ENCODE results near the gene HOPX.

The HOPX gene

DNA sequence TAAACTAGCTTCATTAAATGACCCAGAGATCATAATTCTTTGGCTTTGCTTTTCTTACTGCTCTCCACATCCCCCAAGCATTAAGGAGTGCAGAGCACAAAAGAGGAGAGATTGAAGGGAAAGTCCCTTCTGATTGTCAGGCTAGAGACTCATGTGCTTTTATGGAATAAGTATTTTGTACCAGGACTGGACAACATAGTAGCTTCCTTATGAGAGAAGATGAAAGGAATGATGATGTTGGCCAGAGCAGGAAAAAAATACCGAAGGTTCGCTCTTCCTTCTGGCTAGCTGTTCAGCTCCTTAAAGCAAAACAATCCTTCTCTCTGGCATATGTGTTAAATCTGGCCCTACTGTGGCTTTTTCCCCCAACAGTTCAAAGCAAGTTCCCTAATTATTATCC, 53.1 kb downstream of the HOPX start (continued):
- TF ChIP-seq, protein P1, sequence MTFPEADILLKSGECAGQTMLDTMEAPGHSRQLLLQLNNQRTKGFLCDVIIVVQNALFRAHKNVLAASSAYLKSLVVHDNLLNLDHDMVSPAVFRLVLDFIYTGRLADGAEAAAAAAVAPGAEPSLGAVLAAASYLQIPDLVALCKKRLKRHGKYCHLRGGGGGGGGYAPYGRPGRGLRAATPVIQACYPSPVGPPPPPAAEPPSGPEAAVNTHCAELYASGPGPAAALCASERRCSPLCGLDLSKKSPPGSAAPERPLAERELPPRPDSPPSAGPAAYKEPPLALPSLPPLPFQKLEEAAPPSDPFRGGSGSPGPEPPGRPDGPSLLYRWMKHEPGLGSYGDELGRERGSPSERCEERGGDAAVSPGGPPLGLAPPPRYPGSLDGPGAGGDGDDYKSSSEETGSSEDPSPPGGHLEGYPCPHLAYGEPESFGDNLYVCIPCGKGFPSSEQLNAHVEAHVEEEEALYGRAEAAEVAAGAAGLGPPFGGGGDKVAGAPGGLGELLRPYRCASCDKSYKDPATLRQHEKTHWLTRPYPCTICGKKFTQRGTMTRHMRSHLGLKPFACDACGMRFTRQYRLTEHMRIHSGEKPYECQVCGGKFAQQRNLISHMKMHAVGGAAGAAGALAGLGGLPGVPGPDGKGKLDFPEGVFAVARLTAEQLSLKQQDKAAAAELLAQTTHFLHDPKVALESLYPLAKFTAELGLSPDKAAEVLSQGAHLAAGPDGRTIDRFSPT (tag by site-specific recombination; IDR thresholded peaks at IDR 0.05) = no peak
- no peak for TF ChIP-seq ZNF37A (tag by site-specific recombination; IDR thresholded peaks at IDR 0.05)
- TF ChIP-seq REPIN1 (tag by site-specific recombination; IDR thresholded peaks at IDR 0.05; ENCODE audit: low read depth) = no peak
- no peak for TF ChIP-seq SCRT2 (tag by site-specific recombination; IDR thresholded peaks at IDR 0.05)

DNA sequence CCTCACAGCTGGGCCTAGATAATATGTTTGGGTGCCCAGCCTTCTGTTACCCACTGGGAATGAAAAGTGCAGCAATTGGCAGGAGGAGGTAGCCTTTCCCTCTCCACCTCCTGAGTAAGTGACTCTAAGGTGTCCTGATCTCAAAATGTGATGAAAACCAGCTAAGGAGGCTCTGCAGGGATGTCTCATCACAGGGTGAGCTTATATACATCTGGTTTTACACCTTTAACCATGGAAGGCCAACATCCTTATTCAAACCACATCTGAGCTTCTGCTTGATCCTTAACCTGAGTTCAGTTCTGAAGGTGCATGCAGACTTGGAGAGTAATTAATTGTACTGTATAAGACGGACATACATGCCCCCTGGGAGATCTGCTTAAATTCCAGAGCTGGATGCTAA, 53.7 kb downstream of the HOPX start:
- no peak overlapping the region for H3K4me3 ChIP-seq (ENCODE audit: low read depth, low read length)
- H3K27ac ChIP-seq (ENCODE audit: extremely low read depth, low read depth, low read length) = no peak overlapping the region
- H3K9me3 ChIP-seq (ENCODE audit: control insufficient read depth, insufficient read depth, low read depth, low read length) = no peaks in the 10 kb centered on the region
- no peaks in the 10 kb centered on the region for H3K36me3 ChIP-seq (ENCODE audit: control insufficient read depth in 2 of 2, insufficient read depth in 1 of 2, low read length in 2 of 2)
- H3K4me1 ChIP-seq (ENCODE audit: control insufficient read depth, insufficient read depth, low read length) = no peaks in the 10 kb centered on the region
- POLR2A ChIA-PET = no interaction called here
- TF ChIP-seq ZNF777 (tag by site-specific recombination; IDR thresholded peaks at IDR 0.05; ENCODE audit: borderline replicate concordance) (no peak), GLI2 (tag by site-specific recombination; IDR thresholded peaks at IDR 0.05; ENCODE audit: borderline replicate concordance, low read depth) (no peak), ZNF121 (tag by site-specific recombination; IDR thresholded peaks at IDR 0.05) (no peak), SP2 (tag by site-specific recombination; IDR thresholded peaks at IDR 0.05) (no peak), ZNF560 (tag by site-specific recombination; IDR thresholded peaks at IDR 0.05; ENCODE audit: borderline replicate concordance) (no peak), BCL11A (tag by site-specific recombination; IDR thresholded peaks at IDR 0.05; ENCODE audit: low read depth) (no peak), ZEB2 (tag by site-specific recombination; IDR thresholded peaks at IDR 0.05) (no peak), KLF7 (tag by site-specific recombination; IDR thresholded peaks at IDR 0.05; ENCODE audit: borderline replicate concordance) (no peak), MEIS1 (CRISPR knock-in tag; IDR thresholded peaks at IDR 0.05; ENCODE audit: borderline replicate concordance) (no peak), ZNF658 (tag by site-specific recombination; IDR thresholded peaks at IDR 0.05) (no peak), ZNF776 (tag by site-specific recombination; IDR thresholded peaks at IDR 0.05; ENCODE audit: borderline replicate concordance) (no peak), ZNF48 (tag by site-specific recombination; IDR thresholded peaks at IDR 0.05) (no peak), ZNF561 (tag by site-specific recombination; IDR thresholded peaks at IDR 0.05; ENCODE audit: borderline replicate concordance) (no peak)
- TF ChIP-seq, protein P2, sequence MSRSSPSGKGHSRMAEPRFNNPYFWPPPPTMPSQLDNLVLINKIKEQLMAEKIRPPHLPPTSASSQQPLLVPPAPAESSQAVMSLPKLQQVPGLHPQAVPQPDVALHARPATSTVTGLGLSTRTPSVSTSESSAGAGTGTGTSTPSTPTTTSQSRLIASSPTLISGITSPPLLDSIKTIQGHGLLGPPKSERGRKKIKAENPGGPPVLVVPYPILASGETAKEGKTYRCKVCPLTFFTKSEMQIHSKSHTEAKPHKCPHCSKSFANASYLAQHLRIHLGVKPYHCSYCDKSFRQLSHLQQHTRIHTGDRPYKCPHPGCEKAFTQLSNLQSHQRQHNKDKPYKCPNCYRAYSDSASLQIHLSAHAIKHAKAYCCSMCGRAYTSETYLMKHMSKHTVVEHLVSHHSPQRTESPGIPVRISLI (tag by site-specific recombination; IDR thresholded peaks at IDR 0.05) = no peak
- TF ChIP-seq, protein P3, sequence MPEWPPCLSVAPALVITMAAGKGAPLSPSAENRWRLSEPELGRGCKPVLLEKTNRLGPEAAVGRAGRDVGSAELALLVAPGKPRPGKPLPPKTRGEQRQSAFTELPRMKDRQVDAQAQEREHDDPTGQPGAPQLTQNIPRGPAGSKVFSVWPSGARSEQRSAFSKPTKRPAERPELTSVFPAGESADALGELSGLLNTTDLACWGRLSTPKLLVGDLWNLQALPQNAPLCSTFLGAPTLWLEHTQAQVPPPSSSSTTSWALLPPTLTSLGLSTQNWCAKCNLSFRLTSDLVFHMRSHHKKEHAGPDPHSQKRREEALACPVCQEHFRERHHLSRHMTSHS (tag by site-specific recombination; IDR thresholded peaks at IDR 0.05) = no peak
- TF ChIP-seq, protein P4, sequence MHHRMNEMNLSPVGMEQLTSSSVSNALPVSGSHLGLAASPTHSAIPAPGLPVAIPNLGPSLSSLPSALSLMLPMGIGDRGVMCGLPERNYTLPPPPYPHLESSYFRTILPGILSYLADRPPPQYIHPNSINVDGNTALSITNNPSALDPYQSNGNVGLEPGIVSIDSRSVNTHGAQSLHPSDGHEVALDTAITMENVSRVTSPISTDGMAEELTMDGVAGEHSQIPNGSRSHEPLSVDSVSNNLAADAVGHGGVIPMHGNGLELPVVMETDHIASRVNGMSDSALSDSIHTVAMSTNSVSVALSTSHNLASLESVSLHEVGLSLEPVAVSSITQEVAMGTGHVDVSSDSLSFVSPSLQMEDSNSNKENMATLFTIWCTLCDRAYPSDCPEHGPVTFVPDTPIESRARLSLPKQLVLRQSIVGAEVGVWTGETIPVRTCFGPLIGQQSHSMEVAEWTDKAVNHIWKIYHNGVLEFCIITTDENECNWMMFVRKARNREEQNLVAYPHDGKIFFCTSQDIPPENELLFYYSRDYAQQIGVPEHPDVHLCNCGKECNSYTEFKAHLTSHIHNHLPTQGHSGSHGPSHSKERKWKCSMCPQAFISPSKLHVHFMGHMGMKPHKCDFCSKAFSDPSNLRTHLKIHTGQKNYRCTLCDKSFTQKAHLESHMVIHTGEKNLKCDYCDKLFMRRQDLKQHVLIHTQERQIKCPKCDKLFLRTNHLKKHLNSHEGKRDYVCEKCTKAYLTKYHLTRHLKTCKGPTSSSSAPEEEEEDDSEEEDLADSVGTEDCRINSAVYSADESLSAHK (tag by site-specific recombination; IDR thresholded peaks at IDR 0.05) = no peak
- CTCF ChIA-PET = interaction anchor here (1.0 kb wide), 1 partner anchor 209 kb away, joined by 3 read pairs; no protein-coding TSS in a partner anchor
